GM18870 (cell line): ENCODE data around the gene PKNOX1.
"Not testable (repeated sequence)": the region's sequence is repeated elsewhere in the genome, so short reads cannot be mapped to it uniquely, and the experiment has no call there.

Experiments used
- ATAC-seq: cut with Tn5 transposase; IDR thresholded peaks from one replicate; pipeline ENCODE4 v1.9.1; 2021; ENCODE audit warnings: moderate library complexity; ENCODE audit not compliant: unreplicated experiment

The PKNOX1 gene

GRCh38 chr21:42981862-42982261, 7.5 kb downstream of the PKNOX1 start:
- ATAC-seq: no peak

- no peak for ATAC-seq
Observed at GRCh38 chr21:42983103-42983502, 8.7 kb downstream of the PKNOX1 start.

DNA sequence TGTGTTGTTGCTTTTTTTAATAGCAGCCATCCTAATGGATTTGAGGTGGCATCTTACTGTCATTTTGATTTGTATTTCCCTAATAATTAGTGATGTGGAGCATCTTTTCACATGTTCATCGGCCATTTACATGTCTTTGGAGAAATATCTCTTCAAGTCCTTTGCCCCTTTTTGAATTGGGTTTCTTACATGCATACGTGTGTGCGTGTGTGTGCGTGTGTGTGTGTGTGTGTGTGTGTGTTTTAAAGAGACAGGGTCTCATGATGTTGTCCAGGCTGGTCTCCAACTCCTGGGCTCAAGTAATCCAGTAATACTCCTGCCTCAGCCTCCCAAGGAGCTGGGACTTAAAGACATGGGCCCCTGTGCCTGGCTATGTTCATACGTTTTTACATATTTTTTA, 9.5 kb downstream of the PKNOX1 start:
- no peak for ATAC-seq

GRCh38 chr21:42986125-42986783, 11.9 kb downstream of the PKNOX1 start:
- ATAC-seq: no peak

DNA sequence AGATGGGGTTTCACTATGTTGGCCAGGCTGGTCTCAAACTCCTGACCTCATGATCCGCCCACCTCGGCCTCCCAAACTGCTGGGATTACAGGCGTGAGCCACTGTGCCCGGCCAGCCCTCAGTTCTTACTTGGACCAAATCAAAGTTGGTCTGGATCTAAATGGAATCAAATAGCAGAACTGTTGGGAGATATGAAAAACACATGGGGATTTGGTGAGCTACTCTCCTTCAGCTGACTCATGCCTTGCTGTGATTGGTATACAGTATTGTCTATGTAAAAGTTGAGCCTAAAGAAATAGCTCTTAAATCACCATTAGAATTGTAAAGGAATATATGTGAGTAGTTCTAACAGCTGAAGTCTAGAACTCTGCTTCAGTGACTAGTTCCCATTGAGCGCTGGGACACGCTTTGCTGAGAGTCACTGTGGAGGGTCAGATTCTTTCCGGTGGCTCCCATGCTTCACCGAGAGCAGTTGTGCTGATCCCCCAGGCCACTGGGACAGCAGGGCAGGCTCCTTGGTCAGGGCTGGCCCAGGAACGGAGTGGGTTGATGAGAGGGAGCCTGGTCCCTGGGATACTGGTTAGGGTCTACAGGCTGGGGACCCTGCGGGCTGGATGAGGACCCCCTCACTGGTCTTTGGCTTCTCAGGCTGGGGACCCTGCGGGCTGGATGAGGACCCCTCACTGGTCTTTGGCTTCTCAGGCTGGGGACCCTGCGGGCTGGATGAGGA, 14.0 kb downstream of the PKNOX1 start:
- ATAC-seq: no peak

- ATAC-seq: not testable (repeated sequence)
Observed at GRCh38 chr21:42989370-42989769, 15.0 kb downstream of the PKNOX1 start.

DNA sequence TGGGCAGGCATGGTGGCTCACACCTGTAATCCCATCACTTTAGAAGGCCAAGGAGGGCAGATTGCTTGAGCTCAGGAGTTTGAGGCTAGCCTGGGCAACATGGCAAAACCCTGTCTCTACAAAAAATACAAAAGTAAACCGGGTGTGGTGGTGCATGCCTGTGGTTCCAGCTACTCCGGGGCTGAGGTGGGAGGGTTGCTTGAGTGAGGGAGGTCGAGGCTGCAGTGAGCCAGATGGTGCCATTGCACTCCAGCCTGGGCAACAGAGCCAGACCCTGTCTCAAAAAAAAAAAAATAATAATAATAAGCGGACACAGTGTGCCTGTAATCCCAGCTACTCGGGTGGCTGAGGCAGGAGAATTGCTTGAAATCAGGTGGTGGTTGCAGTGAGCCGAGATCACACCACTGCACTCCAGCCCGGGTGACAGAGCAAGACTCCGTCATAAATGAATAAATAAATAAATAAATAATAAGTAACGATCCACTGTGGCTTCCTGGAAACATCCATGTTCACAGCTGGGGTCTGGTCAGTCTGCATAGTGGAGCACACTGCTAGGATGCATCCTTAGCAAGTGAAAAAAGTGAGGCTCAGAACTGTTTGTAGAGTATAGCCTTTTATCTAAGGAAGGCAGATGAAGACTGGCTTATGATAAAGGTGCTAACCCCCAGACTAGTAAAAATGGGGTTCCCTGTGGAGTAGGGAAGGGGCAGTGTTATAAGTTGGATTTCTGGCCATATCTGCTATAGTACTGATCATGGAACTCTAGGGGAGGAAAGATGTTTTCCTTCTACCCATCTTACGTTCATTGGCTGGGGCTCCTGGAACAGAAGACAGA, 15.7 kb downstream of the PKNOX1 start:
- no peak for ATAC-seq

DNA sequence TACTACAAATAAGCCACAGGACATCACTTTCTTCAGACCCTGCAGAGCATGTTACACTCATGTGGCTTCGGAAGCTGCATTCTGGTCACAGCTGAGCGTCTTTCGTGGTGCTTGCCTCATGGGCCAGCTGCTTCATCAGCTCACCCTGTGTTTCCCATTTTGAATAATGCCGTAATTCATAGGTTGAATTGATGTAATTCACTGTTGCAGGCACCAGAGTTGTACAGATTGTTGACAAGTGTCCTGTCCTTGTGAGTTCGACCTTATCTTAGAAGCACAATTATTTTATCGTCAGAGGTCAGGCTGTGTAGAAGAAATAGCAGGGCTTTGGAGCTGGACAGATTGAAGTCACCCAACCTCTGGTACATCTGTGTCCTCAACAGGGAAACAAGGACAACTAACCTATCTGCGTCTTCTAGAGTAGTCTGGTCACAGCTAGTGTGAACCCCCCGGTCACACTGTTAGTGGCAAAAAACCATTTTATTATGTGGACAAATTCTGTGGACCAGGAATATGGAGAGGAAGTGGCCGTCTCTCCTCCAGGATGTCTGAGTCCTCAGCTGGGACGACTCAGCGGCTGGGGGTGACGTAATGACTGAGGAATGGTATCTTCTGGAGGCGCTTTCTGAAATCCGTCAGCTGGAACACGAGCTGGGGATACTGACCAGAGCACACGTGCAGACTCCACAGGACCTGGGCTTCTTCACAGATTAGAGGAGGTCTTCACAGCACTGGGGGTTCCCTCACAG, 17.8 kb downstream of the PKNOX1 start:
- no peak for ATAC-seq

GRCh38 chr21:42993051-42993712, 18.8 kb downstream of the PKNOX1 start:
- no peak for ATAC-seq

DNA sequence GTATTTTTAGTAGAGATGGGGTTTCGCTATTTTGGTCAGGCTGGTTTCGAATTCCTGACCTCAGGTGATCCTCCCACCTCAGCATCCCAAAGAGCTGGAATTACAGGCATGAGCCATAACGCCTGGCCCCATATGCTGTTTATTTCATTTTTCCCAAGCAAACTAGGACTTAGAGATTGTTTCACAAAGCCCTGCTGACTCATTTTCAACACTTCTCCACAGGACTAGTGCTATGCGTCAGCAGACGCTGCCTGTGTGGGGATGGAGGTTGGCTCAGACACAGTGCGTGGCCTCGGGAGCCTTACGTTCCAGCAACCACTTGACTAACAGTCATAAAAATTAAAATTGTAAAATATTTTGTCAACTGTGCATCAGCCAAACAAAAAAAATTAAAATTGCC, 22.7 kb downstream of the PKNOX1 start:
- ATAC-seq: no peak

GRCh38 chr21:42997983-42998382, 23.6 kb downstream of the PKNOX1 start:
- ATAC-seq: not testable (repeated sequence)

- not testable (repeated sequence) for ATAC-seq
Observed at GRCh38 chr21:42999152-42999551, 24.8 kb downstream of the PKNOX1 start.

DNA sequence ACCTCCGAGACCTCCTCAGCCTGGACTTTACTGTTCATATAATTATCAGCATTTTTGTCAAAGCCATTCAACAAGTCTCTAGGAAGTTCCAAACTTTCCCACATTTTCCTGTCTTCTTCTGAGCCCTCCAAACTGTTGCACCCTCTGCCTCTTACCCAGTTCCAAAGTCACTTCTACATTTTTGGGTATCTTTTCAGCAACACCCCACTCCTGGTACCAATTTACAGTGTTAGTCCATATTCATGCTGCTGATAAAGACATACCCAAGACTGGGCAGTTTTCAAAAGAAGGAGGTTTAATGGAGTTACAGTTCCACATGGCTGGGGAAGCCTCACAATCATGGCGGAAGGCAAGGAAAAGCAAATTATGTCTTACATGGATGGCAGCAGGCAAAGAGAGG, 25.7 kb downstream of the PKNOX1 start:
- not testable (repeated sequence) for ATAC-seq

DNA sequence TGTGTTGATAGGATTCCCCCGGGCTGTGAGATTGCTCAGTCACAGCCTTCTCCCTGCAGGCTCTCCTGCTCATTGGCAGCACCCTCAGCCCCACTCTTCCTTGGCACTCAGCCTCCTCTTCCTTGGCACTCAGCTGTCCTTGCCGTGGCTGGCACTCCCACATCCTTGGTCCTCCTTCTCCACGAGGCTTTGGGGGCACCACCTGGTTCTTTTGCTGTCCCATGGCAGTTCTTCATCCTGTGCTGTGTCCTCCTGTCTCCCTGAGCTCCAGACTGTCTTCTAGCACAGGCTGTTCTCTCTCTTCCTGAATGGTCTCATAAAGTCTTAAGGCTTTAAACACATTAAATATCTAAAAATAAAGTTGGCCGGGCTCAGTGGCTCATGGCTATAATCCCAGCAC, 27.0 kb downstream of the PKNOX1 start:
- ATAC-seq: no peak

DNA sequence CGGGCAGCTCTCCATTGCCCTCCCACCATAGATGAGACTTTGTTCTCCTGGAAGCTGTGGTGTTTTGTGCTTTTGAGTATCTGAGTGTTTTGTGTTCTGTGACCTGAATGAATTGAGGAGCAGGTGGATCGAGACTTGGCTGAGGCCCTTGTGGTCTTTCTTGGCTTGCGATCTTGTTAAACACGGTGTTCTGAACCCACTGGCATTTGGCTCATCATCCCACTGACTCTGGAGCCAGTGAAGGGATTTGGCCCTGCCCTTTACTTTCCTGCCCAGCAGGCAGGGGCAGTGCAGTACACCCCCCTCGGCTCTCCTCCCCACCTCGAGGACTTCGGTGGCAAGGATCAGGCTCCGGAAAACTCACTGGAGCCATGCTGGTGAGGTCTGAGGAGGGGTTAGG, 30.6 kb downstream of the PKNOX1 start:
- no peak for ATAC-seq

GRCh38 chr21:43005635-43006034, 31.3 kb downstream of the PKNOX1 start:
- no peak for ATAC-seq

DNA sequence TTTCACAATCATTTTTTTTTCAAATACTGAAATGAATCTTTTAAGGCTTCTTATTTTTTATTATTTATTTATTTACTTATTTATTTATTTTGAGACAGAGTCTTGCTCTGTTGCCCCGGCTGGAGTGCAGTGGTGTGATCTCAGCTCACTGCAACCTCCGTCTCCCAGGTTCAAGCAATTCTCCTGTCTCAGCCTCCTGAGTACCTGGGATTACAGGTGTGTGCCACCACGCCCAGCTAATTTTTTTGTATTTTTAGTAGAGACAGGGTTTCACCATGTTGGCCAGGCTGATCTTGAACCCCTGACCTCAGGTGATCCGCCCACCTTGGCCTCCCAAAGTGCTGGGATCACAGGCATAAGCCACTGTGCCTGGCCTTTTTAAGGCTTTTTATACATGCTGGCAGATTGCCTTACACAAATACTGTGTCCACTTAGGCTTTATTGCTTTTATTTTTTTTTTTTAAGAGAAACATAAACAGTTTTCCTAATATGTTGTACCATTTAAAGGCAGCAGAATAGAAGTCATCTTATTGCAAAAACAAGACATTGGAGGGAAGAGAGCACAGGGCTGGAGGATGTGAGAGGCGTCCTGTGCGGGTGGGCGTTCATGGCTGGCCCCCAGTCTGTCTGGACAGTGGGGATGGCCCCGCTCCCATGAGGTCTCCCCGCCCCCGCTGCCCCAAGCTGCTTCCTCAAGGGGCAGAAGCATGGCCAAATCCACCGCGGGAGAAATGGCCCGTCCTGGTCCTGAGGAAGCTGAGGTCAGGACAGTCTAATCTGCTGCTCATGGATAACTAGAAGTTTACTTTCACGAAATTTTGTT, 31.9 kb downstream of the PKNOX1 start:
- not testable (repeated sequence) for ATAC-seq

GRCh38 chr21:43006874-43007208, 32.5 kb downstream of the PKNOX1 start:
- ATAC-seq: no peak

DNA sequence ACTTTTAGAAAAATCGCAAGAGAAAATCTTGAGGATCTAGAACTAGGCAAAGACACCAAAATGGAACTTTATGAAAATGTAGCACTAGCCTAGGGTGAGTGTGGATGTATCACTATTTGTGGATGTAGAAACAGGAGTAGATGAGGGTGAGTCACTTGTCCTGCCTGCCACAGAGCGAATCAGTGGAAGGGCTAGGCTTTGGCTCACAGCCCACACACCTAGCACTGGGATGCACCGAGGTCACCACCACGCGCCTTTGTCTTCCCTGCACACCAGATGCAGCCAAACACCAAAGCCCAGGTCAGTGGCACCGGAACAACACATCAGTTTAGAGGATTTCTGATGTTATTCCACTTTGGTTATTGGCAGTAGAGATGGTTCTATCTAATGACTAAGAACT, 38.2 kb downstream of the PKNOX1 start:
- ATAC-seq: no peak
